ENCODE results near the gene RAPGEF6. TPM values are rescaled to one million over a fixed set of nuclear protein-coding genes. Genes with fewer than 3 reads are reported as not detected.

The RAPGEF6 gene
- total and polyA plus RNA-seq, 2 of the 4 experiments (the other 2 are of a cell fraction), result 5.8 to 18.8 TPM

DNA sequence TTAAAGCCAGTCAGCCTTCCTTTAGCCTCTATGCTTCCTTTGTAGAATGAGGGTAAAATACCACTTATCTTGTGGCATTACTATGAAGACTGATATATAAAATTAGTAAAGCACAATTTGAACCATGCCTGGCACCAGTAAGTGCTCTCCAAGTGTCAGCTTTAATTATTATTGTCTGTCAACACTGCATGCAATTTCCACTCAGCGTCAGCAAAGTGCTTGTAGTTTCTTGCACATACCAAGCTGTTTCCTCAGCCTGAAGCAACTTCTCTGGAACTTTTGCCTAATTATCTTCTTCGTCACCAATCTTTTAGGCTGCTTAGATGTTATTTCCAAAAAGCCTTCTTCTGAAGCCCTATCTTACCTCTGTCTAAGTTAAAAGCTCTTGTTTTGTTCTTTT lies 193.8 kb downstream of the RAPGEF6 start:
- Histone ChIP-seq H3K4me3 (ENCODE audit: insufficient read depth, low read depth, low read length) (no peak overlapping the region), H2BK20ac (ENCODE audit: low read depth, low read length) (no peak overlapping the region), H3K4me2 (ENCODE audit: low read depth, low read length) (no peak overlapping the region), H3K23ac (ENCODE audit: low read depth, low read length) (no peak overlapping the region), H2BK120ac (ENCODE audit: low read depth, low read length) (no peak overlapping the region), H2BK15ac (ENCODE audit: low read depth, low read length) (no peak overlapping the region), H3K4ac (ENCODE audit: low read depth, low read length) (no peak overlapping the region), H4K20me1 (ENCODE audit: insufficient read depth, low read length) (no peaks in the 10 kb centered on the region), H2AK9ac (replicated peaks; ENCODE audit: low read depth, low read length, poor library complexity) (no peak overlapping the region), H3K14ac (replicated peaks; ENCODE audit: low read depth, low read length) (no peak overlapping the region), H2AFZ (replicated peaks; ENCODE audit: low read length, poor library complexity) (no peak overlapping the region), H3K56ac (ENCODE audit: extremely low read depth, insufficient read depth, low read length) (no peak overlapping the region), H2BK5ac (ENCODE audit: low read depth, low read length, poor library complexity, severe bottlenecking) (no peak overlapping the region), H4K8ac (ENCODE audit: low read depth in 2 of 2, low read length in 2 of 2) (no peak overlapping the region), H3K27me3 (ENCODE audit: control insufficient read depth, insufficient read depth, low read length) (no peaks in the 10 kb centered on the region), H2AK5ac (ENCODE audit: low read depth, low read length) (no peak overlapping the region), H3K9me3 (ENCODE audit: control insufficient read depth, insufficient read depth, low read length) (no peaks in the 10 kb centered on the region), H3K9me1 (ENCODE audit: insufficient read depth, low read length) (no peaks in the 10 kb centered on the region), H3K9ac (ENCODE audit: low read depth, low read length) (no peak overlapping the region), H3K79me1 (ENCODE audit: low read depth in 1 of 2, low read length in 2 of 2) (no peaks in the 10 kb centered on the region; a peak in 1 of 4 replicates), H4K5ac (ENCODE audit: low read depth, low read length) (no peak overlapping the region), H3K18ac (ENCODE audit: low read depth, low read length) (no peak overlapping the region), H3K27ac (ENCODE audit: insufficient read depth, low read length) (no peak overlapping the region), H4K91ac (ENCODE audit: insufficient read depth, low read depth, low read length) (no peak overlapping the region), H3K36me3 (ENCODE audit: control insufficient read depth, insufficient read depth, low read length) (peaks cover 9% of the 10 kb centered on the region), H3K4me1 (ENCODE audit: control insufficient read depth, insufficient read depth, low read length) (0 out of 2 replicates have a peak, but pooled peaks cover 4% of the 10 kb centered on the region)
- TF ChIP-seq RAD21 (IDR thresholded peaks at IDR 0.05; ENCODE audit: low read length), result no peak
- TF ChIP-seq RCOR1 (IDR thresholded peaks at IDR 0.05; ENCODE audit: insufficient replicate concordance, low read length), result no peak
- no peak for TF ChIP-seq POLR2A (IDR thresholded peaks at IDR 0.05; ENCODE audit: low read depth, low read length)
- TF ChIP-seq SMC3 (IDR thresholded peaks at IDR 0.05; ENCODE audit: low read depth, low read length), result no peak
- no peak for TF ChIP-seq MAZ (IDR thresholded peaks at IDR 0.05; ENCODE audit: borderline replicate concordance, low read depth, low read length)
- TF ChIP-seq BHLHE40 (IDR thresholded peaks at IDR 0.05; ENCODE audit: low read depth, low read length), result no peak
- no peak for TF ChIP-seq RFX5 (IDR thresholded peaks at IDR 0.05; ENCODE audit: low read depth, low read length)
- TF ChIP-seq, protein P1, sequence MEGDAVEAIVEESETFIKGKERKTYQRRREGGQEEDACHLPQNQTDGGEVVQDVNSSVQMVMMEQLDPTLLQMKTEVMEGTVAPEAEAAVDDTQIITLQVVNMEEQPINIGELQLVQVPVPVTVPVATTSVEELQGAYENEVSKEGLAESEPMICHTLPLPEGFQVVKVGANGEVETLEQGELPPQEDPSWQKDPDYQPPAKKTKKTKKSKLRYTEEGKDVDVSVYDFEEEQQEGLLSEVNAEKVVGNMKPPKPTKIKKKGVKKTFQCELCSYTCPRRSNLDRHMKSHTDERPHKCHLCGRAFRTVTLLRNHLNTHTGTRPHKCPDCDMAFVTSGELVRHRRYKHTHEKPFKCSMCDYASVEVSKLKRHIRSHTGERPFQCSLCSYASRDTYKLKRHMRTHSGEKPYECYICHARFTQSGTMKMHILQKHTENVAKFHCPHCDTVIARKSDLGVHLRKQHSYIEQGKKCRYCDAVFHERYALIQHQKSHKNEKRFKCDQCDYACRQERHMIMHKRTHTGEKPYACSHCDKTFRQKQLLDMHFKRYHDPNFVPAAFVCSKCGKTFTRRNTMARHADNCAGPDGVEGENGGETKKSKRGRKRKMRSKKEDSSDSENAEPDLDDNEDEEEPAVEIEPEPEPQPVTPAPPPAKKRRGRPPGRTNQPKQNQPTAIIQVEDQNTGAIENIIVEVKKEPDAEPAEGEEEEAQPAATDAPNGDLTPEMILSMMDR (conservative IDR thresholded peaks at IDR 0.05; ENCODE audit: low read depth, low read length), result no peak
- TF ChIP-seq CEBPB (IDR thresholded peaks at IDR 0.05; ENCODE audit: low read depth, low read length), result no peak
- TF ChIP-seq, protein P2, sequence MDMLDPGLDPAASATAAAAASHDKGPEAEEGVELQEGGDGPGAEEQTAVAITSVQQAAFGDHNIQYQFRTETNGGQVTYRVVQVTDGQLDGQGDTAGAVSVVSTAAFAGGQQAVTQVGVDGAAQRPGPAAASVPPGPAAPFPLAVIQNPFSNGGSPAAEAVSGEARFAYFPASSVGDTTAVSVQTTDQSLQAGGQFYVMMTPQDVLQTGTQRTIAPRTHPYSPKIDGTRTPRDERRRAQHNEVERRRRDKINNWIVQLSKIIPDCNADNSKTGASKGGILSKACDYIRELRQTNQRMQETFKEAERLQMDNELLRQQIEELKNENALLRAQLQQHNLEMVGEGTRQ (IDR thresholded peaks at IDR 0.05; ENCODE audit: low read depth, low read length), result no peak
- TF ChIP-seq MXI1 (IDR thresholded peaks at IDR 0.05; ENCODE audit: borderline replicate concordance, low read depth, low read length), result no peak
- TF ChIP-seq NFE2L2 (IDR thresholded peaks at IDR 0.05; ENCODE audit: low read depth, low read length), result no peak
- no peak for TF ChIP-seq CHD1 (IDR thresholded peaks at IDR 0.05; ENCODE audit: low read depth, low read length)
- TF ChIP-seq, protein P3, sequence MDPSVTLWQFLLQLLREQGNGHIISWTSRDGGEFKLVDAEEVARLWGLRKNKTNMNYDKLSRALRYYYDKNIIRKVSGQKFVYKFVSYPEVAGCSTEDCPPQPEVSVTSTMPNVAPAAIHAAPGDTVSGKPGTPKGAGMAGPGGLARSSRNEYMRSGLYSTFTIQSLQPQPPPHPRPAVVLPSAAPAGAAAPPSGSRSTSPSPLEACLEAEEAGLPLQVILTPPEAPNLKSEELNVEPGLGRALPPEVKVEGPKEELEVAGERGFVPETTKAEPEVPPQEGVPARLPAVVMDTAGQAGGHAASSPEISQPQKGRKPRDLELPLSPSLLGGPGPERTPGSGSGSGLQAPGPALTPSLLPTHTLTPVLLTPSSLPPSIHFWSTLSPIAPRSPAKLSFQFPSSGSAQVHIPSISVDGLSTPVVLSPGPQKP (IDR thresholded peaks at IDR 0.05; ENCODE audit: borderline replicate concordance, low read depth, low read length), result no peak
- no peak for TF ChIP-seq MAFK (IDR thresholded peaks at IDR 0.05; ENCODE audit: low read depth, low read length)
- TF ChIP-seq FOS (IDR thresholded peaks at IDR 0.05; ENCODE audit: low read depth, low read length), result no peak
- 83% methylated on average over 1 of the region's 2 CpGs; no CpG with 5 or more reads in 1 of the 2 experiments for WGBS, 2 experiments (ENCODE audit: extremely low coverage in 2 of 2, insufficient read length in 1 of 2)
- in situ Hi-C loops (cut with MboI; ENCODE audit: low sequenced_read_pairs), result no loop called here
- CTCF ChIA-PET, result interaction anchor here (0.5 to 1.2 kb wide), 3 partner anchors 8 to 958 kb away, joined by 3 read pairs; no protein-coding TSS in a partner anchor
- intact Hi-C loops (cut with micrococcal nuclease), result no loop called here
- POLR2A ChIA-PET (ENCODE audit: unreplicated experiment), result no interaction called here
- no TSS peak for BruUV-seq (replicated peaks)
- DNase-seq (no peak), ATAC-seq (ENCODE audit: low read depth) (no peak)
- dilution Hi-C loops (cut with HindIII; ENCODE audit: low sequenced_read_pairs, unreplicated experiment), result no loop called here

Measured in IMR-90 (cell line).